NB4 (cell line): ENCODE data around the gene KCNQ1.

Experiments used
- DNase-seq: peaks from one replicate; pipeline ENCODE4 v3.0.0; 2010; ENCODE audit warnings: low read depth
- H3K4me3 ChIP-seq: one replicate; pipeline ENCODE4 v1.5.1; 2011; ENCODE audit warnings: mild to moderate bottlenecking, low read depth, low read length, moderate library complexity
- CTCF ChIP-seq: IDR thresholded peaks from one replicate; pipeline ENCODE4 v1.5.1; 2012; ENCODE audit warnings: low read depth, low read length
- MAX ChIP-seq: IDR thresholded peaks from 2 replicates; pipeline ENCODE4 v1.6.1; 2011; ENCODE audit warnings: low read depth, low read length
- MYC ChIP-seq: IDR thresholded peaks from 2 replicates; pipeline ENCODE4 v1.6.1; 2011; ENCODE audit warnings: low read depth, low read length
- POLR2A ChIP-seq: IDR thresholded peaks from 2 replicates; pipeline ENCODE4 v1.6.1; 2011; ENCODE audit warnings: mild to moderate bottlenecking; ENCODE audit not compliant: insufficient read length; ENCODE audit errors: extremely low read depth

The KCNQ1 gene

GRCh38 chr11:2713094-2713493 is 268.3 kb downstream of the KCNQ1 start:
- DNase-seq, result no peak
- H3K4me3 ChIP-seq, result no peak overlapping the region
- TF ChIP-seq CTCF (no peak), POLR2A (no peak), MYC (no peak), MAX (no peak)

GRCh38 chr11:2713661-2714462 is 269.1 kb downstream of the KCNQ1 start:
- H3K4me3 ChIP-seq, result no peak overlapping the region
- no peak for DNase-seq
- TF ChIP-seq MAX, result no peak
- TF ChIP-seq POLR2A, result no peak
- no peak for TF ChIP-seq CTCF
- no peak for TF ChIP-seq MYC

- H3K4me3 ChIP-seq, result no peak overlapping the region
- no peak for TF ChIP-seq POLR2A
- no peak for TF ChIP-seq MYC
- no peak for TF ChIP-seq MAX
- no peak for TF ChIP-seq CTCF
- DNase-seq, result no peak
Observed at GRCh38 chr11:2714463-2714800, 269.6 kb downstream of the KCNQ1 start.

- no peak overlapping the region for H3K4me3 ChIP-seq
- no peak for TF ChIP-seq MAX
- TF ChIP-seq POLR2A, result no peak
- no peak for TF ChIP-seq MYC
- TF ChIP-seq CTCF, result no peak
- no peak for DNase-seq
Observed at GRCh38 chr11:2714871-2715270, 270.1 kb downstream of the KCNQ1 start.

GRCh38 chr11:2715716-2716350 is 271.0 kb downstream of the KCNQ1 start:
- no peak for DNase-seq
- TF ChIP-seq POLR2A (no peak), MYC (no peak), MAX (no peak), CTCF (no peak)
- no peak overlapping the region for H3K4me3 ChIP-seq
